IMR-90 (cell line): Measurements from ENCODE around the gene XPC.

Source experiments
- CEBPB ChIP-seq: IDR thresholded peaks from 2 replicates; pipeline ENCODE4 v1.6.1; 2012; ENCODE audit warnings: low read depth, low read length, improper control_type of control experiment
- CTCF ChIP-seq: conservative IDR thresholded peaks from 2 replicates; pipeline ENCODE4 v1.5.1; 2012; ENCODE audit warnings: mild to moderate bottlenecking, low read depth, low read length, improper control_type of control experiment
- POLR2A ChIP-seq: IDR thresholded peaks from 2 replicates; pipeline ENCODE4 v1.6.1; 2012; ENCODE audit warnings: mild to moderate bottlenecking, low read depth, low read length

GRCh38 chr3:14154895-14155440 is 23.4 kb downstream of the XPC start:
- TF ChIP-seq POLR2A, result no peak
- no peak for TF ChIP-seq CTCF
- no peak for TF ChIP-seq CEBPB
